ENCODE measurements around the gene KIR2DL4.
"Not testable (repeated sequence)": the region's sequence is repeated elsewhere in the genome, so short reads cannot be mapped to it uniquely, and the experiment has no call there.

KIR2DL4 gene

DNA sequence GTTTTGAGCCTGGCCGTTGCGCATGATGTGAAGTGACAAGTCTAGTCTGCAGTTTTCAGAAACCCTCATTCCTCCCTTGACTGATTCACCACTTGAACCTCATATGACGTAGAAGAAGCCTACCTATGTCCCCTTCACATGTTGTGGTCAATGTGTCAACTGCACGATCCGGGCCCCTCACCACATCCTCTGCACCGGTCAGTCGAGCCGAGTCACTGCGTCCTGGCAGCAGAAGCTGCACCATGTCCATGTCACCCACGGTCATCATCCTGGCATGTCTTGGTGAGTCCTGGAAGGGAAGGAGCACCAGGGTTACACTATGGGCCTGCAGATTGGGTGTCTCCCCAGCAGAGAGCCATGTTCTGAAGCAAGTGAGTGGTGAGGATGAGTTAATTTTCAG is at the start of gene KIR2DL4:
Gene KIR2DL4 (plus strand): TSS at position 201 of the 400 bp plus-strand sequence. CDS start 42 bp downstream, at position 243.
- no peak for ATAC-seq
- TF ChIP-seq ESRRG (CRISPR knock-in tag; IDR thresholded peaks at IDR 0.05): no peak
- TF ChIP-seq ZFP30 (CRISPR knock-in tag; IDR thresholded peaks at IDR 0.05): no peak
- no peak for TF ChIP-seq GLIS3 (CRISPR knock-in tag; IDR thresholded peaks at IDR 0.05)

- not testable (repeated sequence) for ATAC-seq
Measured at GRCh38 chr19:54756204-54757110, 47.0 kb upstream of the KIR2DL4 start.

GRCh38 chr19:54758577-54758976 is 44.8 kb upstream of the KIR2DL4 start:
- not testable (repeated sequence) for ATAC-seq

GRCh38 chr19:54764219-54764618 is 39.2 kb upstream of the KIR2DL4 start:
- not testable (repeated sequence) for ATAC-seq

DNA sequence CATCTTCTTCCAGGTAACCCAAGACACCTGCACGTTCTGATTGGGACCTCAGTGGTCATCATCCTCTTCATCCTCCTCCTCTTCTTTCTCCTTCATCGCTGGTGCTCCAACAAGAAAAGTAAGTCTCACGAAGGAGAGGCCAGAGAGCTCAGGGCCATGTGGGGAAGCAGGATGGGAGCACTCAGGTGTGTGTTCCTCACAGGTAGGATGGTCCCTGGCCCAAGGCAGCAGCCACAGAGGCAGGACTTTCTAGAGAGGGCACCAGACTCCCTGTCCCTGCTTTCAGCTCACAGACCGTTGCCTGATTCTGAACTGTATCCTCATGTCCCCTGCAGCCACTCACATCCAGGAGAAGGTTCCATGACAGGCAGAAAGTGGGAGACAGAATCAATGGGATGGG is 36.9 kb upstream of the KIR2DL4 start:
- ATAC-seq: not testable (repeated sequence)

GRCh38 chr19:54769646-54770045 is 33.8 kb upstream of the KIR2DL4 start, which contains the start of gene KIR2DL1:
TSS of gene KIR2DL1 (plus strand) at chr19:54769793. CDS start at chr19:54769851, 58 bp downstream.
- ATAC-seq: not testable (repeated sequence)

- not testable (repeated sequence) for ATAC-seq
Measured at GRCh38 chr19:54770511-54770910, 32.9 kb upstream of the KIR2DL4 start.

- not testable (repeated sequence) for ATAC-seq
Measured at GRCh38 chr19:54771018-54771960, 32.1 kb upstream of the KIR2DL4 start.

GRCh38 chr19:54772666-54773065 is 30.7 kb upstream of the KIR2DL4 start:
- ATAC-seq: not testable (repeated sequence)

- not testable (repeated sequence) for ATAC-seq
Measured at GRCh38 chr19:54775095-54775815, 28.2 kb upstream of the KIR2DL4 start.

DNA sequence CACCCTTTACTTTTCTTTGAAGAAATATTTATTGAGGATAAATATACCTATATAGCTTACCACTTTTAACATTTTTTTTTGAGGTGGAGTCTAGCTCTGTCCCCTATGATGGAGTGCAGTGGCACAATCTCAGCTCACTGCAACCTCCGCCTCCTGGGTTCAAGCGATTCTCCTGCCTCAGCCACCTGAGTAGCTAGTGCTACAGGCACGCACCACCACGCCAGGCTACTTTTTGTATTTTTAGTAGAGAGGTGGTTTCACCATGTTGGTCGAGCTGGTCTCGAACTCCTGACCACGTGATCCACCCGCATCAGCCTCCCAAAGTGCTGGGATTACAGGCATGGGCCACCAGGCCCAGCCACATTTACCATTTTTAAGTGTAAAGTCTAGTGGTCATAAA is 27.6 kb upstream of the KIR2DL4 start:
- ATAC-seq: not testable (repeated sequence)

GRCh38 chr19:54777851-54778250 is 25.6 kb upstream of the KIR2DL4 start:
- not testable (repeated sequence) for ATAC-seq

DNA sequence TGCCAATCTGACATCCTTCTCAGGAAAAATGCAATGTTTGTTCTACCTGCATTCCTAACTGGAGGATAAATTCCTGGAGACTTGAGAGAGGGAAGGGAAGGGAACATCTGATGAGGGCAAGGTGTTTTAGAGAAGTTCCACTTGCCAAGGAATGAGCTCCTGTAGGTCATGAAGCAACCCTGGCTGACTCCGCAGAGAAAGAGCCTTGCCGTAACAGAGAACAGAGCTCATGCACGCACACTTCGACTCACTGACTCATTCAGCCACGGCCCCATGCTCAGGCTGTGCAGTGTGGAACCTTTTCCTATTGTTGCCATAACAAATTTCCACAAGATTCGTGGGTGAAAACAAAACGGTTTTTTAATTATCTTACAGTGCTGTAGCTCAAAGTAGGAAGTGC is 24.5 kb upstream of the KIR2DL4 start:
- not testable (repeated sequence) for ATAC-seq

GRCh38 chr19:54782916-54783315 is 20.5 kb upstream of the KIR2DL4 start:
- not testable (repeated sequence) for ATAC-seq

DNA sequence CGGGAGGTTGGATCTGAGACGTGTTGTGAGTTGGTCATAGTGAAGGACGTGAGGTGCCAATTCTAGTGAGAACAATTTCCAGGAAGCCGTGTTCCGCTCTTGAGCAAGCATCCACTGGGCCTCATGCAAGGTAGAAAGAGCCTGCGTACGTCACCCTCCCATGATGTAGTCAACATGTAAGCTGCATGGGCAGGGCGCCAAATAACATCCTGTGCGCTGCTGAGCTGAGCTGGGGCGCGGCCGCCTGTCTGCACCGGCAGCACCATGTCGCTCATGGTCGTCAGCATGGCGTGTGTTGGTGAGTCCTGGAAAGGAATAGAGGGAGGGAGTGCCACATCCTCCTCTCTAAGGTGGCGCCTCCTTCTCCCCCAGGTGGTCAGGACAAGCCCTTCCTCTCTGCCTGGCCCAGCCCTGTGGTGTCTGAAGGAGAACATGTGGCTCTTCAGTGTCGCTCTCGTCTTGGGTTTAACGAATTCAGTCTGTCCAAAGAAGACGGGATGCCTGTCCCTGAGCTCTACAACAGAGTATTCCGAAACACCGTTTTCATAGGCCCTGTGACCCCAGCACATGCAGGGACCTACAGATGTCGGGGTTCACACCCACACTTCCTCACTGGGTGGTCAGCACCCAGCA is 17.2 kb upstream of the KIR2DL4 start:
- not testable (repeated sequence) for ATAC-seq

GRCh38 chr19:54788154-54788553 is 15.3 kb upstream of the KIR2DL4 start:
- ATAC-seq: not testable (repeated sequence)

Data from SK-N-SH treated with all-trans-retinoic acid at 6 μM for 48 hours (cell line).